GM12878 (cell line): ENCODE data around the gene FADS3. TPM values are rescaled to one million over a fixed set of nuclear protein-coding genes. Genes with fewer than 3 reads are reported as not detected.

Experiments
- ATAC-seq: fragments of 200-7000 bp; cut with Tn5 transposase; 3 replicates; pipeline ENCODE4 v1.9.1; 2020; ENCODE audit warnings: mild to moderate bottlenecking, moderate library complexity
- BruUV-seq: library from RNA; stranded (reverse); fragments of 400-500 nt; replicated peaks from 2 replicates; lab custom pipeline; 2021; lab: Mats Ljungman, UMichigan
- CTCF ChIA-PET: fragments of 300-600 bp; sonication (Branson Sonifier 250); formaldehyde crosslinking; extraction: SDS; loops from one replicate; lab custom pipeline; 2021; ENCODE audit warnings: inconsistent platforms; lab: Yijun Ruan, JAX
- POLR2A ChIA-PET: fragments of 350-600 bp; formaldehyde crosslinking; extraction: SDS; loops from one replicate; lab custom pipeline; 2021; ENCODE audit warnings: inconsistent platforms; lab: Charles Lee
- RAD21 ChIA-PET: fragments of 300-600 bp; sonication (Branson Sonifier 250); formaldehyde crosslinking; loops from one replicate; lab custom pipeline; 2023; ENCODE audit warnings: antibody characterized with exemption; ENCODE audit not compliant: unreplicated experiment; lab: Charles Lee
- SMC1A ChIA-PET: fragments of 300-600 bp; sonication (Branson Sonifier 250); formaldehyde crosslinking; loops from one replicate; lab custom pipeline; 2023; ENCODE audit not compliant: unreplicated experiment, uncharacterized antibody; lab: Charles Lee
- DNase-seq: peaks from one replicate; pipeline ENCODE4 v3.0.0-alpha.2; 2011; ENCODE audit warnings: low read depth, low spot score
- FAIRE-seq: peaks from 3 replicates; lab custom pipeline; 2011; peaks lifted over from hg19 to GRCh38; lab: Jason Lieb, UNC
- H2AFZ ChIP-seq: 2 replicates; pipeline ENCODE4 v1.6.0; 2011; ENCODE audit warnings: low read depth, low read length, control low read depth; ENCODE audit not compliant: control insufficient read depth
- H3K27ac ChIP-seq: 2 replicates; pipeline ENCODE4 v1.5.1; 2011; ENCODE audit warnings: control low read depth; ENCODE audit not compliant: control insufficient read depth, insufficient read depth
- H3K27me3 ChIP-seq, 2 experiments: replicated peaks in 1 of 2; 2 replicates each; pipeline versions ENCODE4 v1.6.0 to v1.6.1; 2011; ENCODE audit warnings: low read length in 1 of 2; ENCODE audit not compliant: control insufficient read depth in 2 of 2, insufficient read depth in 2 of 2
- H3K36me3 ChIP-seq, 2 experiments: 2 replicates each; pipeline ENCODE4 v1.5.1; 2011; ENCODE audit warnings: low read length in 1 of 2; ENCODE audit not compliant: control insufficient read depth in 2 of 2, insufficient read depth in 2 of 2
- H3K4me1 ChIP-seq: 2 replicates; pipeline ENCODE4 v1.6.1; 2011; ENCODE audit warnings: mild to moderate bottlenecking, low read length, moderate library complexity, mixed read lengths; ENCODE audit not compliant: control insufficient read depth, insufficient read depth
- H3K4me2 ChIP-seq: 2 replicates; pipeline ENCODE4 v1.6.0; 2011; ENCODE audit warnings: control low read depth; ENCODE audit not compliant: control insufficient read depth, insufficient read depth
- H3K4me3 ChIP-seq: fragments of 200-600 bp; sonication (generic); 2 replicates; pipeline ENCODE4 v1.5.1; 2016
- H3K79me2 ChIP-seq: 2 replicates; pipeline ENCODE4 v1.6.0; 2011; ENCODE audit warnings: low read length; ENCODE audit not compliant: control insufficient read depth, insufficient read depth
- H3K9ac ChIP-seq: 2 replicates; pipeline ENCODE4 v1.8.0; 2011; ENCODE audit warnings: low read length, control low read depth, mixed read lengths; ENCODE audit not compliant: control insufficient read depth, insufficient read depth
- H3K9me3 ChIP-seq: replicated peaks from 3 replicates; pipeline ENCODE4 v1.5.1; 2011; ENCODE audit warnings: mild to moderate bottlenecking, low read length; ENCODE audit not compliant: control insufficient read depth, insufficient read depth
- H4K20me1 ChIP-seq: 2 replicates; pipeline ENCODE4 v1.6.0; 2011; ENCODE audit not compliant: control insufficient read depth, insufficient read depth
- BMI1 ChIP-seq: fragments of 450-650 bp; IDR thresholded peaks from 2 replicates; pipeline ENCODE4 v1.6.1; 2016; ENCODE audit warnings: mild to moderate bottlenecking, moderate library complexity, borderline replicate concordance
- EP300 ChIP-seq, 2 experiments: fragments of 150-350 bp in 1 of 2; IDR thresholded peaks; 2 replicates each; pipeline ENCODE4 v1.6.1; 2011 to 2012; ENCODE audit warnings: low read depth in 2 of 2, low read length in 2 of 2, borderline replicate concordance in 1 of 2, improper control_type of control experiment in 1 of 2, inconsistent platforms in 1 of 2; ENCODE audit not compliant: control insufficient read depth in 1 of 2
- IKZF2 ChIP-seq, 2 experiments: fragments of 450-650 bp; IDR thresholded peaks; 2 replicates each; pipeline ENCODE4 v1.6.1; 2017; ENCODE audit warnings: mild to moderate bottlenecking in 2 of 2, moderate library complexity in 2 of 2
- JUND ChIP-seq: IDR thresholded peaks from 2 replicates; pipeline ENCODE4 v1.6.1; 2012; ENCODE audit warnings: low read depth, mild to moderate bottlenecking, low read length, improper control_type of control experiment, moderate library complexity
- KLF5 ChIP-seq: fragments of 450-650 bp; IDR thresholded peaks from 2 replicates; pipeline ENCODE4 v1.6.1; 2014; ENCODE audit warnings: mild to moderate bottlenecking; ENCODE audit not compliant: partially characterized antibody
- MEF2B ChIP-seq: fragments of 450-650 bp; IDR thresholded peaks from 2 replicates; pipeline ENCODE4 v1.6.1; 2018; ENCODE audit warnings: mild to moderate bottlenecking, moderate library complexity; ENCODE audit not compliant: partially characterized antibody, poor library complexity, severe bottlenecking
- MLLT1 ChIP-seq: fragments of 450-650 bp; IDR thresholded peaks from 2 replicates; pipeline ENCODE4 v1.6.1; 2016; ENCODE audit warnings: mild to moderate bottlenecking
- MTA3 ChIP-seq: IDR thresholded peaks from 2 replicates; pipeline ENCODE4 v1.6.1; 2012; ENCODE audit warnings: low read length, inconsistent platforms, borderline replicate concordance
- NKRF ChIP-seq: fragments of 450-650 bp; conservative IDR thresholded peaks from 2 replicates; pipeline ENCODE4 v1.6.1; 2017; ENCODE audit warnings: mild to moderate bottlenecking, moderate library complexity
- PRDM15 ChIP-seq: fragments of 450-650 bp; formaldehyde crosslinking; IDR thresholded peaks from 2 replicates; pipeline ENCODE4 v1.4.0; 2020; ENCODE audit warnings: mild to moderate bottlenecking, moderate library complexity
- RFX5 ChIP-seq: IDR thresholded peaks from 2 replicates; pipeline ENCODE4 v1.6.1; 2011; ENCODE audit warnings: low read depth, low read length, improper control_type of control experiment
- SMAD1 ChIP-seq: fragments of 450-650 bp; IDR thresholded peaks from 2 replicates; pipeline ENCODE4 v1.6.1; 2018; ENCODE audit warnings: mild to moderate bottlenecking, low read depth; ENCODE audit not compliant: partially characterized antibody
- SPI1 ChIP-seq: IDR thresholded peaks from 2 replicates; pipeline ENCODE4 v1.6.1; 2011; ENCODE audit warnings: low read depth, mild to moderate bottlenecking, low read length, moderate library complexity, borderline replicate concordance; ENCODE audit not compliant: insufficient read depth
- SREBF1 ChIP-seq: IDR thresholded peaks from 2 replicates; pipeline ENCODE4 v1.6.1; 2012; ENCODE audit warnings: mild to moderate bottlenecking, low read length
- SREBF2 ChIP-seq: IDR thresholded peaks from 2 replicates; pipeline ENCODE4 v1.6.1; 2012; ENCODE audit warnings: mild to moderate bottlenecking, low read length
- TAF1 ChIP-seq: IDR thresholded peaks from 2 replicates; pipeline ENCODE4 v1.6.1; 2011; ENCODE audit warnings: mild to moderate bottlenecking, low read depth, low read length, borderline replicate concordance
- YY1 ChIP-seq: IDR thresholded peaks from 2 replicates; pipeline ENCODE4 v1.6.1; 2011; ENCODE audit warnings: low read depth, mild to moderate bottlenecking, low read length
- ZNF274 ChIP-seq: IDR thresholded peaks from one replicate; pipeline ENCODE4 v1.8.0; 2011; ENCODE audit not compliant: insufficient read length, insufficient read depth
- WGBS: methylation state at CpG from one replicate; pipeline ENCODE4 v1.1.6; 2016; ENCODE audit warnings: low lambda C conversion rate; ENCODE audit not compliant: insufficient replicate concordance, insufficient coverage; ENCODE audit errors: missing lambda C conversion rate; 5-methylcytosine and 5-hydroxymethylcytosine counted together
- in situ Hi-C: fragments of 300-500 bp; cut with MboI; formaldehyde crosslinking; loops from 9 replicates; pipeline ENCODE4 v1.14.3; 2018; ENCODE audit warnings: mixed read lengths
- intact Hi-C: fragments of 100-400 bp; cut with micrococcal nuclease; formaldehyde crosslinking; loops from one replicate; pipeline ENCODE4 v1.14.2; 2022; ENCODE audit not compliant: unreplicated experiment
- polyA plus RNA-seq, 11 experiments: library from polyadenylated mRNA; depleted of rRNA in 4 of 11; unstranded in 6 of 11; stranded (reverse) in 5 of 11; fragments of >200 nt; fragmentation: Nextera tagmentation in 4 of 11; fragmentation: Illumina TruSeq in 1 of 11; extraction: Ambion mirVana in 4 of 11; extraction: Trizol in 1 of 11; gene quantifications; 1 replicate in 1 of 11; 2 replicates in 10 of 11; pipeline versions ENCODE4 v1.2.1 to v1.2.3, GENCODE V29; 2011 to 2016; ENCODE audit warnings: inconsistent platforms in 2 of 11, missing spikeins in 2 of 11, low read depth in 1 of 11
- total RNA-seq, 4 experiments: library from RNA; depleted of rRNA in 3 of 4; stranded (reverse); fragments of >200 nt in 3 of 4; fragmentation: Illumina TruSeq in 1 of 4; extraction: Trizol in 1 of 4; gene quantifications; 2 replicates each; pipeline versions ENCODE4 v1.2.1 to v1.2.3, GENCODE V29; 2013 to 2021

Gene FADS3
- total and polyA plus RNA-seq, 10 of the 15 experiments (the other 5 are each of a cell fraction or from before 2014, with no cell fraction given), result 0.23 to 8.1 (median 4.2) TPM

GRCh38 chr11:61900251-61900650 is 8.9 kb upstream of the FADS3 start:
- Histone ChIP-seq H3K9me3 (no peaks in the 10 kb centered on the region), H3K27me3 (peaks cover 0 to 1% of the 10 kb centered on the region in 2 experiments; a peak in 1 of 4 replicates), H4K20me1 (no peaks in the 10 kb centered on the region), H3K4me1 (no peaks in the 10 kb centered on the region), H2AFZ (no peak overlapping the region), H3K36me3 (no peaks in the 10 kb centered on the region), H3K4me2 (no peak overlapping the region), H3K79me2 (no peaks in the 10 kb centered on the region), H3K9ac (no peak overlapping the region), H3K27ac (no peak overlapping the region), H3K4me3 (no peak overlapping the region)
- no peak for ATAC-seq
- TF ChIP-seq PRDM15 (CRISPR knock-in tag) (no peak), SPI1 (no peak), SMAD1 (no peak), TAF1 (no peak), ZNF274 (no peak), EP300 (IDR thresholded peaks at IDR 0.05; ENCODE audit: borderline replicate concordance in 1 of 2, control insufficient read depth in 1 of 2, low read depth in 2 of 2, low read length in 2 of 2) (no peak), KLF5 (no peak), RFX5 (no peak), SREBF1 (no peak), MTA3 (no peak), JUND (no peak), BMI1 (no peak), MLLT1 (no peak), MEF2B (no peak), IKZF2 (IDR thresholded peaks at IDR 0.05) (no peak), SREBF2 (no peak), YY1 (no peak), NKRF (no peak)
- FAIRE-seq, result no peak
- intact Hi-C loops, result no loop called here
- BruUV-seq, result no TSS peak
- ChIA-PET RAD21 (interaction anchor here (5.3 to 9.3 kb wide), 4 partner anchors 47 to 207 kb away, joined by 58 to 175 read pairs (median 64); no protein-coding TSS in a partner anchor), CTCF (interaction anchor here (0.6 to 11.4 kb wide), 14 partner anchors 8 to 1943 kb away, joined by 3 to 321 read pairs (median 30); partner anchors contain the start of genes BEST1, FEN1 and TMEM258), SMC1A (interaction anchor here (0.9 to 11.0 kb wide), 7 partner anchors 28 to 208 kb away, joined by 3 to 168 read pairs (median 33); no protein-coding TSS in a partner anchor), POLR2A (no interaction called here)
- 80% methylated on average over 15 of the region's 17 CpGs for WGBS
- in situ Hi-C loops, result no loop called here
- DNase-seq, result no peak
